ENCODE data around the gene API5.
A peak's percentile ranks its signal among the peaks of the same experiment; 100 is the strongest.

The API5 gene

GRCh38 chr11:43382614-43383013 lies 70.8 kb downstream of the API5 start:
- Mint-ChIP-seq H3K9me3 (no peaks in the 10 kb centered on the region), H3K27ac (no peak overlapping the region), H3K36me3 (ENCODE audit: low read depth) (peaks cover 22% of the 10 kb centered on the region), H3K4me1 (ENCODE audit: low read depth) (no peaks in the 10 kb centered on the region), H3K4me3 (no peak overlapping the region), H3K27me3 (no peaks in the 10 kb centered on the region)

DNA sequence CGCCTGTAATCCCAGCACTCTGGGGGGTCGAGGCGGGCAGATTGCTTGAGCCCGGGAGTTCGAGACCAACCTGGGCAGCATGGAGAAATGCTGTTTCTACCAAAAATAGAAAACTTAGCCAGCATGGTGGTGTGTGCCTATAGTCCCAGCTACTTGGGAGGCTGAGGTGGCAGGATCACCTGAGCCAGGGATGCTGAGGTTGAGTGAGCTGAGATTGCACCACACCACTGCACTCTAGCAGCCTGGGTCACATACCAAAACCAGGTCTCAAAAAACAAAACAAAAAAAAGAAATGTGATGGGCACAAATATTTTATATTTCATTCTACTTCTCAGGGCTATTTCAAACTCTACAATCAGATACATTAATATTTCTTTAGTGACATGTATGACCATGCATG lies 72.6 kb downstream of the API5 start:
- Mint-ChIP-seq H3K27me3 (no peaks in the 10 kb centered on the region), H3K36me3 (ENCODE audit: low read depth) (peaks cover 25% of the 10 kb centered on the region), H3K27ac (no peak overlapping the region), H3K9me3 (no peaks in the 10 kb centered on the region), H3K4me1 (ENCODE audit: low read depth) (no peaks in the 10 kb centered on the region), H3K4me3 (no peak overlapping the region)

- Mint-ChIP-seq H3K27me3 (no peaks in the 10 kb centered on the region), H3K4me1 (ENCODE audit: low read depth) (peaks cover 37% of the 10 kb centered on the region), H3K27ac (peak overlapping the region; percentile 9), H3K9me3 (no peaks in the 10 kb centered on the region), H3K36me3 (ENCODE audit: low read depth) (peaks cover 77% of the 10 kb centered on the region), H3K4me3 (peak overlapping the region; percentile 3)
These were observed 80.9 kb downstream of the API5 start for GRCh38 chr11:43392713-43393112.

GRCh38 chr11:43393765-43394355 lies 82.1 kb downstream of the API5 start:
- H3K9me3 Mint-ChIP-seq: no peaks in the 10 kb centered on the region
- H3K4me1 Mint-ChIP-seq (ENCODE audit: low read depth): peaks cover 45% of the 10 kb centered on the region
- H3K36me3 Mint-ChIP-seq (ENCODE audit: low read depth): peaks cover 87% of the 10 kb centered on the region
- H3K27ac Mint-ChIP-seq: no peak overlapping the region
- H3K27me3 Mint-ChIP-seq: no peaks in the 10 kb centered on the region
- no peak overlapping the region for H3K4me3 Mint-ChIP-seq
